BLaER1 treated with 17β-estradiol and CSF1 and Interleukin-3, amounts not matched to agents 10 nM and 100 nM (cell line): ENCODE results near the gene ZNF133.
"Not testable (repeated sequence)": the region's sequence is repeated elsewhere in the genome, so short reads cannot be mapped to it uniquely, and the experiment has no call there.

Experiments used
- H3K27ac ChIP-seq, 11 experiments: shearing (Covaris generic); formaldehyde crosslinking; 2 replicates each; pipeline ENCODE4 v1.8.1; 2022
- H3K27me3 ChIP-seq, 11 experiments: shearing (Covaris generic); formaldehyde crosslinking; 2 replicates each; pipeline ENCODE4 v1.8.1; 2022
- H3K36me3 ChIP-seq, 11 experiments: shearing (Covaris generic); formaldehyde crosslinking; 2 replicates each; pipeline ENCODE4 v1.8.1; 2022
- H3K4me1 ChIP-seq, 10 experiments: shearing (Covaris generic); formaldehyde crosslinking; 2 replicates each; pipeline ENCODE4 v1.8.1; 2022
- H3K4me2 ChIP-seq, 11 experiments: shearing (Covaris generic); formaldehyde crosslinking; 2 replicates each; pipeline ENCODE4 v1.8.1; 2022
- H3K4me3 ChIP-seq, 10 experiments: shearing (Covaris generic); formaldehyde crosslinking; 2 replicates each; pipeline ENCODE4 v1.8.1; 2022
- H3K9ac ChIP-seq, 11 experiments: shearing (Covaris generic); formaldehyde crosslinking; 2 replicates each; pipeline ENCODE4 v1.8.1; 2022
- H3K9me3 ChIP-seq, 11 experiments: shearing (Covaris generic); formaldehyde crosslinking; replicated peaks in 1 of 11; 2 replicates each; pipeline ENCODE4 v1.8.1; 2022
- H4K20me1 ChIP-seq, 11 experiments: shearing (Covaris generic); formaldehyde crosslinking; 2 replicates each; pipeline ENCODE4 v1.8.1; 2022
- Cebpa-rat ChIP-seq, 11 experiments: shearing (Covaris generic); IDR thresholded peaks; 2 replicates each; pipeline ENCODE4 v1.8.1; 2022

The ZNF133 gene

DNA sequence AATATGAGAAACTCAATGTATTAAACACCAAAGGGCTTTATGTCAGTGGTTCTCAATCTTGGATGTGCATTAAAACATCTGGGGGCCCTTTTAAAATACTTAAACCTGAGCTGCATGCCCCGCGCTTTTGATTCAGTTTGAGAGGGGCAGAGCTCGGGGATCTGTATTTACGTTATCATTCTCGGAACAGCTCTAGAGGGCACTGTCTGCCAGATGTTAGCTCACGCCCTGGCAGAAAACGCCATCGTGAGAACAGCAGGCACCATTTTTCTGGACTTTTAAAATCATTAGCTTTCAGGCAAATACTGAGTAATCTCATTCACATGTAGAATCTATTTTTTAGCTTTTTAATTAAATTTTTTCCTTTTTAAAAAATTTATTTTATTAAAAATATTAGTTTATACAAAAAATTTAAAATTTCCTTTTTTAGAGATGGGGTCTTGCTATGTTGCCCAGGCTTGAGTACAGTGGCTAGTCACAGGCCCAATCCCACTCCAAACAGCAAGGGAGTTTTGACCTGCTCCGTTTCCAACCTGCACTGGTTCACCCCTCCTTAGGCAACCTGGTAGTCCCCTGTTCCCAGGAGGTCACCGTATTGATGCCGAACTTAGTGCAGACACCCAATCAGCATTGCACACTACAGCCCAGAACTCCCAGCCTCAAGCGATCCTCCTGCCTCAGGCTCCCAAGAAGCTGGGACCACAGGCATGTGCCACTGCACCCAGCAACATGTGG, 30.0 kb upstream of the ZNF133 start:
- H3K27ac ChIP-seq = no peak overlapping the region
- H3K27me3 ChIP-seq = no peaks in the 10 kb centered on the region
- H3K4me3 ChIP-seq = no peak overlapping the region
- H3K4me1 ChIP-seq = peaks cover 6 to 15% (median 10%) of the 10 kb centered on the region in 10 experiments; a peak in 18 of 20 replicates
- no peak for TF ChIP-seq Cebpa-rat (IDR thresholded peaks at IDR 0.05)
- no peaks in the 10 kb centered on the region for H4K20me1 ChIP-seq
- H3K4me2 ChIP-seq = no peak overlapping the region
- no peaks in the 10 kb centered on the region for H3K36me3 ChIP-seq
- no peak overlapping the region for H3K9ac ChIP-seq
- no peaks in the 10 kb centered on the region for H3K9me3 ChIP-seq

DNA sequence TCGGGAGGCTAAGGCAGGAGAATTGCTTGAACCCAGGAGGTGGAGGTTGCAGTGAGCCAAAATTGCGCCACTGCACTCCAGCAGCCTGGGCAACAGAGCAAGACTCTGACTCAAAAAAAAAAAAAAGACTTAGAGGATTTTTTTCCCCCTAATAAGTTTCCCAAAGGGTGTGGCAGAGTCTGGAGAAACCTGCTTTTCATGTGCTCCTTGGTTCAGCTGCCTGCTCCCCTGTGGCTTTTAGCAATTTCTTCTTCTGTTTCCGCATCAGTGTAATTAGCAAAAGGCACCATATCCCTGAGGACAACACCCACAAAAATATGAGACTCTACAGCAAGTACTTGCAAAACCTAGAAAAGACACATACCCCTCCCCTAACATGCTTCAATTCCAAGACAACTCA, 28.6 kb upstream of the ZNF133 start:
- no peaks in the 10 kb centered on the region for H3K27me3 ChIP-seq
- no peak overlapping the region for H3K4me2 ChIP-seq
- no peaks in the 10 kb centered on the region for H3K9me3 ChIP-seq
- no peaks in the 10 kb centered on the region for H3K36me3 ChIP-seq
- H3K9ac ChIP-seq = no peak overlapping the region
- H4K20me1 ChIP-seq = no peaks in the 10 kb centered on the region
- peaks cover 6 to 15% (median 10%) of the 10 kb centered on the region in 10 experiments; a peak in 18 of 20 replicates for H3K4me1 ChIP-seq
- no peak for TF ChIP-seq Cebpa-rat (IDR thresholded peaks at IDR 0.05)
- no peak overlapping the region for H3K27ac ChIP-seq
- H3K4me3 ChIP-seq = no peak overlapping the region

DNA sequence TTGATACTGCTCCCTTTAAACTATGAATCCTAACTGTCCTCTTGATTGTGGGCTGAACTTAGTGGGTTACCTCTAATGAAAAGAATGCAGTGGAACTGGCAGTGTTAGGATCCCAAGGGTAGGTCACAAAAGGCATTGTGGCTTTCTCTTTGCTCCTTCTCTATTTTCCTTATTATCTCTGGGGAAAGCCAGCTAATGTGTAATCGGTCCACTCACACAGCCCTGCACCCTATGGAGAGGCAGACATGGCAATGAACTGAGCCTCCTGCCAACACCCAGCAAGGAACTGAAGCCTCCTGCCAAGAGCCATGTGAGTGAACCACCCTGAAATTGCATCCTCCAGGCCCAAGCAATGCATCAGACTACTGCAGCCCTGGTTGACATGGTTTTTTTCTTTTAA, 24.6 kb upstream of the ZNF133 start:
- no peak overlapping the region for H3K4me3 ChIP-seq
- H3K4me1 ChIP-seq = no peaks in the 10 kb centered on the region
- no peak overlapping the region for H3K4me2 ChIP-seq
- no peak for TF ChIP-seq Cebpa-rat (IDR thresholded peaks at IDR 0.05)
- no peak overlapping the region for H3K27ac ChIP-seq
- no peaks in the 10 kb centered on the region for H3K27me3 ChIP-seq
- H3K9ac ChIP-seq = no peak overlapping the region
- no peaks in the 10 kb centered on the region for H4K20me1 ChIP-seq
- H3K36me3 ChIP-seq = no peaks in the 10 kb centered on the region
- no peaks in the 10 kb centered on the region for H3K9me3 ChIP-seq

DNA sequence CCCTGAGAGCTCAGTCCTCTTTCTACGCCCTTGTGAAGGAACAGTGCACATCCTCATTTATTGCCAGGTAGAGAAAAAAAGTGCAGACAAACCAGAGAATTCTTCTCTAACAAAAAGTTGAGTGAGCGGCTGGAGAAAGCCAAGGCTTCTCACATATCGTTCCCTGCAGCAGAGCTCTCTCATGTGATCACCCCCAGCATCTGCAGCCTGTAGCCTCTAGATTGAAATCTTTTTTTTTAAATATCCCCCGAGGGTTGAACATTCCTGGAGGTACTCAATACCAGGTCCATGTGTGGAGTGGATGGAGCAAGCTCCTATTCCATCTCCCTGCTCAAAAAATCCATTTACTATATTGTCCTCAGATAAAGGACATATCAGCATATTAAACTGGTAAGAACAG, 22.9 kb upstream of the ZNF133 start:
- Histone ChIP-seq H3K27ac (no peak overlapping the region), H3K36me3 (no peaks in the 10 kb centered on the region), H3K9me3 (no peaks in the 10 kb centered on the region), H4K20me1 (no peaks in the 10 kb centered on the region), H3K4me3 (no peak overlapping the region), H3K4me2 (no peak overlapping the region), H3K27me3 (no peaks in the 10 kb centered on the region), H3K4me1 (no peaks in the 10 kb centered on the region), H3K9ac (no peak overlapping the region)
- no peak for TF ChIP-seq Cebpa-rat (IDR thresholded peaks at IDR 0.05)

DNA sequence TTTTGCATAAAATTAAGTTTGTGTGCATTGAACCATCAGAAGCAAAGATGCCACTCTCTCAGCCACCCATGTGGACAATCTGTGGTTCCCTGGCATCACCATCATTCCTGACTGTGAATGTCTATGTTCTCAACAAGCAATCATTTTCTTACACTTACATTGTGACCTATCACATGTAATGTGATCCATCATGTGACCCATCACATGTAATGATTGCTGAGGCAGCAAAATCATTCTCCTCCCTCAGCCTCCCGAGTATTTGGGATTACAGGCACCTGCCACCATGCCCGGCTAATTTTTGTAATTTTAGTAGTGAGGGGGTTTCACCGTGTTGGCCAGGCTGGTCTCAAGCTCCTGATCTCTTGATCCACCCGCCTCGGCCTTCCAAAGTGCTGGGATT, 22.0 kb upstream of the ZNF133 start:
- TF ChIP-seq Cebpa-rat (IDR thresholded peaks at IDR 0.05) = no peak
- no peaks in the 10 kb centered on the region for H3K27me3 ChIP-seq
- no peaks in the 10 kb centered on the region for H4K20me1 ChIP-seq
- H3K27ac ChIP-seq = no peak overlapping the region
- H3K36me3 ChIP-seq = no peaks in the 10 kb centered on the region
- no peaks in the 10 kb centered on the region for H3K4me1 ChIP-seq
- no peak overlapping the region for H3K4me2 ChIP-seq
- no peaks in the 10 kb centered on the region for H3K9me3 ChIP-seq
- no peak overlapping the region for H3K9ac ChIP-seq
- H3K4me3 ChIP-seq = no peak overlapping the region

DNA sequence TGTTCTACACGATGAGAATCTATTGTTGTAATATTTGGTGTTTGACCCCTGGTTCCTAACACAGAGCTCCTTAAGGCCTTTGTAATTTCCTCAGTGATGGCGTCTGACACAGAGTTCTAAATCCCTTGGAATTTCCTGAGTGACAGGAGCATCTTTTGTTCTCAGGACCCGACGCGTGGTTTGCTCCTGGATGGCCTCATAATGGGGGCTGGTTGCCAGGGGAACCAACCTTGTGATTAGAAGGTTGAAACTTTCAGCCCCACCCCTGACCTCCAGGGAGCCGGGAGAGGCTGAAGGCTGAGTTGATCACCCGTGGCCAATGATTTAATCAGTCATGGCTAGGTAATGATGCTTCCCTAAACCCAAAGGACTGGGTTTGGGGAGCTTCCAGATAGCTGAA, 20.5 kb upstream of the ZNF133 start:
- Histone ChIP-seq H3K4me2 (no peak overlapping the region; a peak in 1 of 22 replicates), H3K36me3 (no peaks in the 10 kb centered on the region), H3K9me3 (no peaks in the 10 kb centered on the region), H3K9ac (no peak overlapping the region), H3K4me1 (no peaks in the 10 kb centered on the region; a peak in 1 of 20 replicates), H3K27ac (no peak overlapping the region), H3K4me3 (no peak overlapping the region), H4K20me1 (no peaks in the 10 kb centered on the region), H3K27me3 (no peaks in the 10 kb centered on the region)
- TF ChIP-seq Cebpa-rat (IDR thresholded peaks at IDR 0.05) = no peak

DNA sequence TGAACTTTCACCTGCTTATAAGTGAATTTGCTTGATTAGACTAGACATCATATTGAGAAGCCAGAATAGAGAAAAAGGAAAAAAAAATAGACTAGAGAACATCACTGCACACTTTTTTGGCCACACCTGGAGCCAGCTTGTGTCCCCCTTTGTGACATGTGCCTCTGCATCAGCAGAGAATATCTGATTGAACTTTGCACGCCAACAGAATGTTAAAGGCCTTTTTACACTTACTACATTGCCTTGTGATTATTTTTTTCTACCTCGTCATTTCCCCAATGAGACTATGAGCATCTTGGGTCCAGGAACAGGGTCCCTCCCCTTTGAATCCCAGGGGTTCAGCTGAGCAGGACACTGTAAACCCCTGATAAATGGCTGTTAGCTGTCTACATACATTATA, 17.2 kb upstream of the ZNF133 start:
- Histone ChIP-seq H3K36me3 (no peaks in the 10 kb centered on the region), H3K27ac (no peak overlapping the region), H3K9ac (no peak overlapping the region), H4K20me1 (no peaks in the 10 kb centered on the region), H3K27me3 (no peaks in the 10 kb centered on the region), H3K4me1 (no peaks in the 10 kb centered on the region; a peak in 1 of 20 replicates), H3K4me3 (no peak overlapping the region), H3K4me2 (no peak overlapping the region), H3K9me3 (no peaks in the 10 kb centered on the region)
- TF ChIP-seq Cebpa-rat (IDR thresholded peaks at IDR 0.05) = no peak

DNA sequence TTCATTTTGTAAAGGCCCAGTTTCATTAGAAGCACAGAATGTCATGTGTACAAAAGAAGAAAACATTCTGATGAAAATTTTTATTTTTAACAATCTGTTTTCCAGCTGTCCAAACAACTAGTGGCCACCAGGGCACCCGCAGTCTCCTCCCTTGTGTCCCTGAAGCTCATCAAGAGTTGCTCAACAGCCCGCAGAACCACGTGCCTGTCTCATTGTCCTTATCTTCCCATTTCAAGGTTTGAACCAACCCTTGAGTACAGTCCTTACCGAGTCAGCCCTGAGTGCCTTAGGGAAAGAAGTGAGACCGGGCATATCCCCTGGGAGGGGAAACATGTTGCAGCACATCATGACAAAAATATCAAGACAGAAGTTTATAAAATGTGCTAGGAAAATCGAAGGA, 15.9 kb upstream of the ZNF133 start:
- H3K27me3 ChIP-seq = no peaks in the 10 kb centered on the region
- no peak overlapping the region for H3K27ac ChIP-seq
- no peak overlapping the region for H3K4me3 ChIP-seq
- H3K9me3 ChIP-seq = no peaks in the 10 kb centered on the region
- H3K4me1 ChIP-seq = no peaks in the 10 kb centered on the region; a peak in 1 of 20 replicates
- TF ChIP-seq Cebpa-rat (IDR thresholded peaks at IDR 0.05) = no peak
- H3K4me2 ChIP-seq = 0 out of 22 replicates have a peak overlapping the region, but pooled peaks of 1 of the 11 experiments have one; percentile 4
- no peaks in the 10 kb centered on the region for H4K20me1 ChIP-seq
- no peaks in the 10 kb centered on the region for H3K36me3 ChIP-seq
- no peak overlapping the region for H3K9ac ChIP-seq

DNA sequence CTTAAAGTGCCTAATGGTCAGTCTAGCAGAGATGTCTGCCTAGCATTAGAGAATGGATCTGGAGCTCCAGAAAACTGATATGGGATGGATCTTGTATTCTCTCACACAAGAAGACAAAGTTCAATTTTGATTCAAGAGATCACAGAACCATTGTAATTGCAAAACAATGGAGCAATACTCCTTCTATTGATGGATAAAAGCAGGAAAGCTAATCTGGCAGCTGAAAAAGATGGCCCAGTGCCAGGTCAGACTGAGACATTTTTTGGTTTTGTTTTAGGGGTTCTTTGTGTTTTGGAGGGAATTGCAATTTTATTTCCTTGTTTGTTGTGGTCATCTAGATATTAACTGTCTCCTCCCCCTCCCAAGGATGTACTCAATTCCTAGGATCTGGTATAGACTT, 14.6 kb upstream of the ZNF133 start:
- Histone ChIP-seq H3K9ac (no peak overlapping the region), H3K27me3 (no peaks in the 10 kb centered on the region), H3K9me3 (no peaks in the 10 kb centered on the region), H3K4me2 (no peak overlapping the region), H3K27ac (no peak overlapping the region), H4K20me1 (no peaks in the 10 kb centered on the region), H3K4me3 (no peak overlapping the region), H3K36me3 (no peaks in the 10 kb centered on the region), H3K4me1 (no peaks in the 10 kb centered on the region; a peak in 1 of 20 replicates)
- TF ChIP-seq Cebpa-rat (IDR thresholded peaks at IDR 0.05) = no peak

DNA sequence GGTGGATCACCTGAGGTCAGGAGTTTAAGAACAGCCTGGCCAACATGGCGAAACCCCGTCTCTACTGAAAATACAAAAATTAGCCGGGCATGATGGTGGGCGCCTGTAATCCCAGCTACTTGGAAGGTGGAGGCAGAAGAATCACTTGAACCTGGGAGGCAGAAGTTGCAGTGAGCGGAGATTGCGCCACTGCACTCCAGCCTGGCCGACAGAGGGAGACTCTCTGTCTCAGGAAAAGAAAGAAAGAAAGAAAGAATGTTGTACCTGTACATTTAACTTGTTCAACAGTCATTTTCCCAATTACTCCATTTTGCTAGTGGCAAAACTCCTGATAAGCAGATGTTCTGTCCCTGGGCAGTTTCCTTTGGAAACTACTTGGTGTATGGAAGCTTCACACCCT, 12.4 kb upstream of the ZNF133 start:
- not testable (repeated sequence) for H3K27me3 ChIP-seq, H3K9ac ChIP-seq, H3K4me2 ChIP-seq, H3K9me3 ChIP-seq, H3K4me3 ChIP-seq, H3K27ac ChIP-seq, H4K20me1 ChIP-seq, H3K36me3 ChIP-seq
- H3K4me1 ChIP-seq = peaks cover 0 to 12% (median 2%) of the 10 kb centered on the region in 10 experiments; a peak in 5 of 20 replicates
